ENCODE measurements around the gene NUDT4. TPM values are rescaled to one million over a fixed set of nuclear protein-coding genes. Genes with fewer than 3 reads are reported as not detected.

NUDT4 gene
- total RNA-seq, 1 donor from 2014 or later = 30.6 TPM

- no peak for TF ChIP-seq CTCF (conservative IDR thresholded peaks at IDR 0.05; ENCODE audit: low read depth, low read length)
- no peak overlapping the region for H3K4me3 ChIP-seq (ENCODE audit: low read depth, low read length)
- no peak for DNase-seq (ENCODE audit: low read depth)
Observed at GRCh38 chr12:93451423-93452158, 73.9 kb downstream of the NUDT4 start.

GRCh38 chr12:93453633-93454032 lies 75.9 kb downstream of the NUDT4 start:
- H3K4me3 ChIP-seq (ENCODE audit: low read depth, low read length) = no peak overlapping the region
- no peak for TF ChIP-seq CTCF (conservative IDR thresholded peaks at IDR 0.05; ENCODE audit: low read depth, low read length)
- DNase-seq (ENCODE audit: low read depth) = peak; percentile 67

GRCh38 chr12:93456077-93456476 lies 78.4 kb downstream of the NUDT4 start:
- H3K4me3 ChIP-seq (ENCODE audit: low read depth, low read length) = no peak overlapping the region
- no peak for DNase-seq (ENCODE audit: low read depth)
- TF ChIP-seq CTCF (conservative IDR thresholded peaks at IDR 0.05; ENCODE audit: low read depth, low read length) = no peak

Other genes starting within 250 kb of the NUDT4 start
- 127 and 162 TPM in 2 replicates for gene UBE2N, start 64.0 kb downstream of the NUDT4 start, total RNA-seq
- gene MRPL42, start 89.6 kb downstream of the NUDT4 start, total RNA-seq = 79.7 and 93.2 TPM in 2 replicates
- 16.1 and 18.2 TPM in 2 replicates for gene SOCS2, start 194.8 kb downstream of the NUDT4 start, total RNA-seq